ENCODE measurements around the gene YAF2.

YAF2 gene

DNA sequence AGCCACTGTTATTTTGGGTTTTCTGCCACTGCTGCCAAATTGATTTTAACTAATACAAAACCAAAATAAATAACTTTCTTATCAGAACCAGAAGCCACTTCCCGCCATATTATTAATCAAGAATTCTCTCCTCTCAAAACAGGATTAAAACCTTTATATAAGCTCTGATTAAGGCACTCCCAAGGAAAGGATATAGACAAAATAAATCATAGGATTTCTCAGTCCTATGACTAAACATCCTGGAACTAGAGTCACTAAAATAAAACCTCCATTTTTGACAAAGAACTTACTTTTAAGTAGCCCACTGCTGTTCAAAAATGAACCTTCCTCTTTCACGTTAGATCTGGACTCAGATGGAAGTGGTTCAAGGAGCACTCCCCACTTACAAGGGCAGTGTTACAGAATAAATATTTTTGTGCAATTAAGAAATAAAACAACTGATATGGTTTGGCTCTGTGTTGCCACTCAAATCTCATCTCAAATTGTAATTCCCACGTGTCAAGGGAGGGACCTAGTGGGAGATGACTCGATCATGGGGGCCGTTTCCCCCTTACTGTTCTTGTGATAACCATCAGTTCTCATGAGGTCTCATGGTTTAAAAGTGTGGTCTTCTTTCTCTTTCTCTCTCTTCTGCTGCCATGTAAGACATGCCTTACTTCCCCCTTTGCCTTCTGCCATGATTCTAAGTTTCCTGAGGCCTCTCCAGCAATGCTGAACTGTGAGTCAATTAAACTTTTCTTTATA is 119.7 kb downstream of the YAF2 start:
- Histone ChIP-seq H3K27me3 (no peaks in the 10 kb centered on the region), H3K36me3 (peaks cover 0 to 15% (median 14%) of the 10 kb centered on the region in 3 donors), H3K9me3 (no peaks in the 10 kb centered on the region), H3K27ac (no peak overlapping the region), H3K4me1 (no peaks in the 10 kb centered on the region), H3K4me3 (no peak overlapping the region)
- TF ChIP-seq, protein P1, sequence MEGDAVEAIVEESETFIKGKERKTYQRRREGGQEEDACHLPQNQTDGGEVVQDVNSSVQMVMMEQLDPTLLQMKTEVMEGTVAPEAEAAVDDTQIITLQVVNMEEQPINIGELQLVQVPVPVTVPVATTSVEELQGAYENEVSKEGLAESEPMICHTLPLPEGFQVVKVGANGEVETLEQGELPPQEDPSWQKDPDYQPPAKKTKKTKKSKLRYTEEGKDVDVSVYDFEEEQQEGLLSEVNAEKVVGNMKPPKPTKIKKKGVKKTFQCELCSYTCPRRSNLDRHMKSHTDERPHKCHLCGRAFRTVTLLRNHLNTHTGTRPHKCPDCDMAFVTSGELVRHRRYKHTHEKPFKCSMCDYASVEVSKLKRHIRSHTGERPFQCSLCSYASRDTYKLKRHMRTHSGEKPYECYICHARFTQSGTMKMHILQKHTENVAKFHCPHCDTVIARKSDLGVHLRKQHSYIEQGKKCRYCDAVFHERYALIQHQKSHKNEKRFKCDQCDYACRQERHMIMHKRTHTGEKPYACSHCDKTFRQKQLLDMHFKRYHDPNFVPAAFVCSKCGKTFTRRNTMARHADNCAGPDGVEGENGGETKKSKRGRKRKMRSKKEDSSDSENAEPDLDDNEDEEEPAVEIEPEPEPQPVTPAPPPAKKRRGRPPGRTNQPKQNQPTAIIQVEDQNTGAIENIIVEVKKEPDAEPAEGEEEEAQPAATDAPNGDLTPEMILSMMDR (IDR thresholded peaks at IDR 0.05) = no peak
- no peak for DNase-seq
- intact Hi-C loops (cut with DNase I; ENCODE audit: low total_unique reads) = no loop called here

DNA sequence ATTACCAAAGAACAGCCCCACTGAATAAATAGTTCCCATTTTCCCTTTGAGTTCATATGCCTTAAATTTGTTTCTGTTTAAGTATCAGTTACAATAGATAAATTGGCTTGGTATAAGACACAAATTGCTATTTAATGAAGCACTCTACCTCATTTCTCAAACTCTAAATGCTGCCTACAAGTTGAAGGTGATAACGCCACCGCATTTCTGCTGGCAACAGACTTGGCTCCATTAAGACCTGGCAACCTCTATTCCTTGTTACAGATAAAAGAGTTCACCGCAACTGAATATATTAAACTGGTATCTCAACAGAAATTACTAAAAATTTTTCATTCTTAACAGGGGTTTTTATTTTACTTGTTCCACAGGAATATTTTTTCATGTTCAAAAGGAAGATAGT is 129.0 kb downstream of the YAF2 start:
- TF ChIP-seq, protein P1 (IDR thresholded peaks at IDR 0.05) = no peak
- no peak for DNase-seq
- peaks cover 13 to 30% (median 14%) of the 10 kb centered on the region in 3 donors for H3K36me3 ChIP-seq
- intact Hi-C loops (cut with DNase I; ENCODE audit: low total_unique reads) = no loop called here
- H3K4me1 ChIP-seq = no peaks in the 10 kb centered on the region
- no peak overlapping the region for H3K27ac ChIP-seq
- H3K27me3 ChIP-seq = no peaks in the 10 kb centered on the region
- peaks cover 0 to 3% (median 0%) of the 10 kb centered on the region in 3 donors for H3K9me3 ChIP-seq
- no peak overlapping the region for H3K4me3 ChIP-seq
